ENCODE measurements around the gene PIK3C3. TPM values are rescaled to one million over a fixed set of nuclear protein-coding genes. Genes with fewer than 3 reads are reported as not detected.

The PIK3C3 gene
- polyA plus RNA-seq (2014; cell fraction: cytosol; rRNA removed): 47.6 and 52.6 TPM in 2 replicates
- 23.4 and 27.9 TPM in 2 replicates for polyA plus RNA-seq (2014; cell fraction: nucleus; rRNA removed)

- peak; percentile 98 for DNase-seq (ENCODE audit: low spot score)
Measured at GRCh38 chr18:41954827-41955613, at the start of gene PIK3C3. TSS of gene PIK3C3 (plus strand) at chr18:41955234. CDS start at chr18:41955292, 58 bp downstream.

- DNase-seq (ENCODE audit: low spot score): peak; percentile 61
Measured at GRCh38 chr18:41905786-41906527, 49.1 kb upstream of the PIK3C3 start.

GRCh38 chr18:41906528-41907146 is 48.4 kb upstream of the PIK3C3 start:
- DNase-seq (ENCODE audit: low spot score): peak; percentile 65

- no peak for DNase-seq (ENCODE audit: low spot score)
Measured at GRCh38 chr18:41917181-41917580, 37.9 kb upstream of the PIK3C3 start.

GRCh38 chr18:41921770-41922169 is 33.3 kb upstream of the PIK3C3 start:
- no peak for DNase-seq (ENCODE audit: low spot score)

GRCh38 chr18:41922176-41922575 is 32.9 kb upstream of the PIK3C3 start:
- DNase-seq (ENCODE audit: low spot score): no peak

- no peak for DNase-seq (ENCODE audit: low spot score)
Measured at GRCh38 chr18:41922841-41923240, 32.2 kb upstream of the PIK3C3 start.

DNA sequence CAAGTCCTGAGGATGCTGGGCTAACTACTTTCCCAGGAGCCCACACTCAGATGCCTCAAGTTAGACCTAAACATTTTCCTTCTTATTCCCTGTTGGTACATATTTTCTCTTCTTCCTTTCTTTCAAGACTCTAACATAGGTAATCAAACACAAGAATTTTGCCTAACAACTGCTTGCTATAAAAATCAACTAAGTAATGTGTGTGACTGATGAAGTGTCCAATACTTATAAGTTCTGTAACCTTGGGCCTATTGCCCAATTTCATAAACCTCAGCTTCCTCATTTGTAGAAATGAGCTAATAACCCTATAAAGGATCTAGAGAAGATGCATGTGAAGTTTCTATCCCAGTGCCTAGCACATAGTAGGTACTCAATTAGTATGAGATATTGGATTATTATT is 31.6 kb upstream of the PIK3C3 start:
- DNase-seq (ENCODE audit: low spot score): no peak

DNA sequence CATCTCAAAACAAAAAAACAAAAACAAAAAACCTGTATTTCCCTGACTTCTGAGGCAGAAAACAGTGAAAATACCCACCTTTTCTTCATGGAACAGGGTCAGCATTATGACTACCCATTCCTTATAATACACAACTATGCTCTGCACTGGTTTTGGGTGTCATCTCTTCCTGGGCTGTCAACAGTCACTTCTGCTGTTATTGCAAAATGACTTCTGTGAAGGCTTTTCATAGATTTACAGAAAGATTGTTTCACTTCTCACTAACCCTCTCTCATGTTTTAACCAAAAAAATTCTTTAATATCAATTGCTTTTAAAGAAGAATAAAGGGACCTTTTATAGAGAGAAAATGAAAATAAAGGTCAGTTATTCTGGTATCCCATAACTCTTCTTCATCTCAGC is 26.5 kb upstream of the PIK3C3 start:
- DNase-seq (ENCODE audit: low spot score): no peak

DNA sequence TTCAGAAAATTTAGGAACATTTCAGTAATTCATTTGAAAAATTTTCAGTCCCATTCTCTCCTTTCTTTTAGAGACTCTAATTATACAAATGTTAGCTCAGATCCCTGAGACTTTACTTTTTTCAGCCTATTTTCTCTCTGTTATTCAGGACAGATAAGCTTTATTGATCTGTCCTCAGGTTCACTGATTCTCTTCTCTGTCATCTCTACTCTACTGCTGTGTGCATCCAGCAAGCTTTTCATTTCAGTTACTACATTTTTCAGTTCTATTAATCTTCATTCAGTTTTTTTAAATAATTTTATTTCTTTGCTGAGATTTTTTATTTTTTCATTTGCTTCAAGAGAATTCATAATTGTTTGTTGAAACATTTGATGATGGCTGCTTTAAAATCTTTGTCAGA is 22.1 kb upstream of the PIK3C3 start:
- DNase-seq (ENCODE audit: low spot score): no peak

GRCh38 chr18:41933778-41934177 is 21.3 kb upstream of the PIK3C3 start:
- DNase-seq (ENCODE audit: low spot score): no peak

GRCh38 chr18:41936471-41937134 is 18.4 kb upstream of the PIK3C3 start:
- DNase-seq (ENCODE audit: low spot score): no peak

- no peak for DNase-seq (ENCODE audit: low spot score)
Measured at GRCh38 chr18:41938445-41938844, 16.6 kb upstream of the PIK3C3 start.

- DNase-seq (ENCODE audit: low spot score): no peak
Measured at GRCh38 chr18:41939326-41939725, 15.7 kb upstream of the PIK3C3 start.

DNA sequence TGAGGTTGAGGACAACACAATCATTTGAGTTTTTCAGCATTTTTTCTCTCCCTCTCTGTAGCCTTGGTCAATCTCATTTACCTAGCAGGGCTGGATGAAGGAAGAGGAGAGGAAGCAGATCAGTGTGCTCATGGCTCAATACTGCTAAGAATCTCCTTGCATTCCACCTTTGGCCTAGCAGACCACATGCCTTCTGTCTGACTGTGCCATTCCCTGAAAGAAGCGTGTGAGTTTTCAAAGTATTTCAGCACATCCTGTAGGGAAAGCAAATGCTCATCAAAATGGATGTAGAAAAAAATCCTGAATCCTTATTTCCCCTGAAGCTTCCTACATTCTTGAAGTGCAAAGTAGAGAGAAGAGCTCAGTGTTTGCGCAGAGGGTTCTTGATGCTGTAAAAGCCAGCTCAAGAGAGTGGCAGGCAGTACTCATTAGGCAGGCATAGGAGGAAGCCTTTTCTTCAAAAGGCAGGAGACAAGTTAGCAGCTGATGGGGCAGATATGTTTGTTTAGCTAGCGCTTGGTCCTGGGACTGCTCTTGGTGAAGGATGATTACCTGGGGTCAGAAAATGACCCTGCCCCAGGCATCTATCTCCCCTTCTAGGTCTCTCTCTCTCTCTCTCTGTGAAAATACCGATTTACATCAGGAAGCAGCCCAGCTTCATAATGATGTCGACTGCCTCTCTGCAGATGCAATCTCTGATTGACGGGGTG is 14.4 kb upstream of the PIK3C3 start:
- no peak for DNase-seq (ENCODE audit: low spot score)

DNA sequence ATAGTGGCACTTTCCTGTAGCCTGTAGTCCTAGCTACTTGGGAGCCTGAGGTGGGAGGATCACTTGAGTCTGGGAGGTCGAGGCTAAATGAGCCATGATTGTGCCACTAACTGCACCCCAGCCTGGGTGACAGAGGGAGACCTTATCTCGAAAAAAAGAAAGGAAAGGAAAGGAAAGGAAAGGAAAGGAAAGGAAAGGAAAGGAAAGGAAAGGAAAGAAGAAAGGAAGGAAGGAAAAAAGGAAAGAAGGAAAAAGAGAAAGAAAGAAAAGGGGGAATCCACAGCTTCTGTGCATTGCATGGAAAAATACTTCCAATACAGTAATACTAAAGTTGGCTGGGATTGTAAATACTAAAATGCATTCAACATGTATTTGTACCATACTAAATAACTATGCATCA is 12.8 kb upstream of the PIK3C3 start:
- DNase-seq (ENCODE audit: low spot score): no peak

- DNase-seq (ENCODE audit: low spot score): no peak
Measured at GRCh38 chr18:41948544-41949110, 6.4 kb upstream of the PIK3C3 start.

GRCh38 chr18:41949206-41949920 is 5.7 kb upstream of the PIK3C3 start:
- no peak for DNase-seq (ENCODE audit: low spot score)

DNA sequence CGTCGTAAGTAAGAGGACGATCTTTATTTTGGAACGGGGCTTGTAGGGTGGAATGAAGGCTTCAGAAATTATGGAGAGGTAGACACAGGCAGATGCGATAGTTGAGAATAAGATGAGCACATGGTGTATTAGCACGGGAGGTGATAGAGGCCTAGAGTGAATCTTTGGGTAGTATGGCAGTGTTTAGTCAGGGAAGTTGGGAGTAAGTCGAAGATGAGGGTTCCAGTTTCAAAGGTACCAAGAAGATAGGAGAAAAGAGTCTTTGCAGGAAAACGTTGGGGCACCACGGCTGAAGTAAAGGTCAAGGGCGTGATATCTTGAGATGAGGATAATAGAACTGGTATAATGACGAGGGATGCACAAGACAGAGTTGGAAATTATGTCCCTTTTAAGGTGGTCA is 654 bp downstream of the PIK3C3 start:
- DNase-seq (ENCODE audit: low spot score): no peak

DNA sequence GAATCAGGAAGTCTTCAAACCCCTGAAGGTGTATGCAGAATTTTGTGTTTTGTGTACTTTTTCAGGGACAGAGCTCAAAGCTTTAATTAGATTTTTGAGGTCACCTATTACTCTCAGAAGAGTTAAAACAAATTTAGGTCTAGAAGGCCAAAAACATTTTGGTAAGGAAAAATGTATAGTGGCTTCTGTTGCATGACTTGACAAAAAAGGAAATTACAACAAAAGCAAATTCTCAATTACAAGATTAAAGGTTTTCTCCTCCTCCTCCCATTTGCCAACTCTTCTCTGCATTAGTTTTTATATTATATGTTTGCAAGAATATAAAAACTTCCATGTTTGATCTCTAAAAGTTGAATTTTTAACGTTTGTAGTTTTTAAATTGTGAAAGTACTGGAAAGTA is 4.0 kb downstream of the PIK3C3 start:
- no peak for DNase-seq (ENCODE audit: low spot score)

Measured in SK-N-DZ (cell line).